ENCODE data around the gene FSTL4.

FSTL4 gene

GRCh38 chr5:133421394-133421793 lies 190.9 kb downstream of the FSTL4 start:
- Histone ChIP-seq H3K4me2 (ENCODE audit: insufficient read depth, low read length) (no peak overlapping the region), H3K4me3 (ENCODE audit: low read depth in 1 of 2, low read length in 2 of 2) (no peak overlapping the region), H4K20me1 (ENCODE audit: insufficient read depth, low read length) (no peaks in the 10 kb centered on the region), H3K9me3 (ENCODE audit: insufficient read depth, low read length, severe bottlenecking) (no peaks in the 10 kb centered on the region), H3K4me1 (ENCODE audit: insufficient read depth, low read length) (peaks cover 8% of the 10 kb centered on the region), H3K36me3 (ENCODE audit: insufficient read depth, low read length) (no peaks in the 10 kb centered on the region), H3K27ac (ENCODE audit: low read length) (no peak overlapping the region), H3K27me3 (ENCODE audit: insufficient read depth, low read length, poor library complexity) (no peaks in the 10 kb centered on the region), H2AFZ (ENCODE audit: low read depth, low read length) (no peak overlapping the region), H3K9ac (ENCODE audit: low read depth, low read length) (no peak overlapping the region), H3K79me2 (ENCODE audit: insufficient read depth, low read length) (no peaks in the 10 kb centered on the region)
- 0 out of 3 replicates have a peak, but pooled peaks have one; percentile 29 for ATAC-seq (ENCODE audit: insufficient read depth, low read depth)
- peak; percentile 60 for TF ChIP-seq CTCF (IDR thresholded peaks at IDR 0.05; ENCODE audit: borderline replicate concordance, extremely low read depth, low read length, poor library complexity, severe bottlenecking)
- TF ChIP-seq EZH2 (IDR thresholded peaks at IDR 0.05; ENCODE audit: borderline replicate concordance, low read depth, low read length, severe bottlenecking), result no peak
- peak; percentile 40 for DNase-seq

DNA sequence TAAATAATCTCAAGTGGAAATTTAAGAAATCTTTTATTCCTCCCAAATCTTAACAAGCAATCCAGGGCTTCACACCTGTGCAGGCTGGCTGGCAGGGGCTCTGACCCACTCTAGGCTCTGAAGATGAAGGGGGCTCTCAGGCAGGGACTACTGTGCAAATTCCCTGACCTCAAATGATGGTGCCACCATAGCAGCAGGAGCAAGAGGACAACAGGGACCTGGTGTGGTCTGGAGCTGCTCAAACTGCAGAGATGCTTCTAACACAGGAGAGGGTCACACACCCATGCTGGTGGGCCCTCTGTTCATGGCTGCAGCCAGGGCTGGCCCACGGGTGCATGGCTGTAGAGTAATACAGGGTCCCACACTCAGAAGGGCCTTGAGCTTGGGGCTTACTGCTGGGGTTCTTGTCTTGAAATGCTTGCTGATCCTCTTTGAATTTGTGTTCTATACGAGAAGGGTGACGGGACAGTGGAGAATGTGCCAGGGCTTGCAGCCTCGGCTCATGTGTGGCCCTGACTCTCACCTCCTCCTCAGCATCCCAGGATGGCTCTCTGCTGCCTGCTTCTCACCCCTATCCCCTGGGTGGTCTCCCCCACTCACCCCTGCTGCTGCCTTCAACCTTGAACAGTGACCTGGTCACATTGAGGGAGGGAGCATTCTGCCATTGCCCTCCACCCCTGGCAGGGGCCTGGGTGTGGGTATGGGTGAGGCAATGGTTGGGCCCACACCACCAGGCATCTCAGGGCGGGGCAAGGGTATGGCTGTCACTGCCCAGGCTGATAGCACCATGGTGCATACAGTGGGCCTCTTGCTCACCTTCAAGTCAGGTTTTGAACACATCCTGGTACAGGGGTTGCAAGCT lies 191.7 kb downstream of the FSTL4 start:
- H3K4me2 ChIP-seq (ENCODE audit: insufficient read depth, low read length), result no peak overlapping the region
- H4K20me1 ChIP-seq (ENCODE audit: insufficient read depth, low read length), result no peaks in the 10 kb centered on the region
- H3K27ac ChIP-seq (ENCODE audit: low read length), result no peak overlapping the region
- H3K4me3 ChIP-seq (ENCODE audit: low read depth in 1 of 2, low read length in 2 of 2), result no peak overlapping the region
- no peaks in the 10 kb centered on the region for H3K27me3 ChIP-seq (ENCODE audit: insufficient read depth, low read length, poor library complexity)
- DNase-seq (no peak), ATAC-seq (ENCODE audit: insufficient read depth, low read depth) (no peak)
- H3K9ac ChIP-seq (ENCODE audit: low read depth, low read length), result no peak overlapping the region
- H2AFZ ChIP-seq (ENCODE audit: low read depth, low read length), result no peak overlapping the region
- no peak for TF ChIP-seq CTCF (IDR thresholded peaks at IDR 0.05; ENCODE audit: borderline replicate concordance, extremely low read depth, low read length, poor library complexity, severe bottlenecking)
- TF ChIP-seq EZH2 (IDR thresholded peaks at IDR 0.05; ENCODE audit: borderline replicate concordance, low read depth, low read length, severe bottlenecking), result no peak
- no peaks in the 10 kb centered on the region for H3K79me2 ChIP-seq (ENCODE audit: insufficient read depth, low read length)
- peaks cover 8% of the 10 kb centered on the region for H3K4me1 ChIP-seq (ENCODE audit: insufficient read depth, low read length)
- H3K9me3 ChIP-seq (ENCODE audit: insufficient read depth, low read length, severe bottlenecking), result no peaks in the 10 kb centered on the region
- no peaks in the 10 kb centered on the region for H3K36me3 ChIP-seq (ENCODE audit: insufficient read depth, low read length)

DNA sequence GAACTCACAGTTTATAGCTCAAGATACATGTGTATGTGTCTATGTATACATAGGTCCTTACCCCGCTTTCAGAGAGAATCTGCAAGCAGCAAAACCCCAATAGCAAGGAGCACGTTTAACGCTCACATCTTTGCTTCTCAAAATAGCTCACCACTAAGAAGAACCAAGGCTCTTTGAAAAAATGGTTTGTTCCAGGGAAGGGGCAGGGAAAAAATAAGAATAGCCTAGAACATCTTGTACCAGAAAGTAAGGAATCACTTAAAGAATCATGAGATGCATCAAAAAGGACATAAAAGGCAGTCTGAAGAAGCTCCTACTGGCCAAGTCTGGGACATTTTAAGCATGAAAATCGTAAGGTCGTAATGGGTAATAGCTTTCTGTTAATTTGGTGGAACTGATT lies 196.4 kb downstream of the FSTL4 start:
- no peak overlapping the region for H3K4me3 ChIP-seq (ENCODE audit: low read depth in 1 of 2, low read length in 2 of 2)
- peaks cover 10% of the 10 kb centered on the region for H3K27me3 ChIP-seq (ENCODE audit: insufficient read depth, low read length, poor library complexity)
- no peaks in the 10 kb centered on the region for H3K79me2 ChIP-seq (ENCODE audit: insufficient read depth, low read length)
- no peaks in the 10 kb centered on the region for H3K36me3 ChIP-seq (ENCODE audit: insufficient read depth, low read length)
- H3K9ac ChIP-seq (ENCODE audit: low read depth, low read length), result no peak overlapping the region
- no peaks in the 10 kb centered on the region for H4K20me1 ChIP-seq (ENCODE audit: insufficient read depth, low read length)
- H3K27ac ChIP-seq (ENCODE audit: low read length), result no peak overlapping the region
- no peaks in the 10 kb centered on the region for H3K9me3 ChIP-seq (ENCODE audit: insufficient read depth, low read length, severe bottlenecking)
- H3K4me1 ChIP-seq (ENCODE audit: insufficient read depth, low read length), result no peaks in the 10 kb centered on the region
- DNase-seq (no peak), ATAC-seq (ENCODE audit: insufficient read depth, low read depth) (no peak)
- H3K4me2 ChIP-seq (ENCODE audit: insufficient read depth, low read length), result no peak overlapping the region
- no peak for TF ChIP-seq EZH2 (IDR thresholded peaks at IDR 0.05; ENCODE audit: borderline replicate concordance, low read depth, low read length, severe bottlenecking)
- no peak for TF ChIP-seq CTCF (IDR thresholded peaks at IDR 0.05; ENCODE audit: borderline replicate concordance, extremely low read depth, low read length, poor library complexity, severe bottlenecking)
- no peak overlapping the region for H2AFZ ChIP-seq (ENCODE audit: low read depth, low read length)
